ENCODE results near the gene CDH4.

- TF ChIP-seq CTCF (conservative IDR thresholded peaks at IDR 0.05; ENCODE audit: low read depth, low read length) = no peak
- no peak for TF ChIP-seq FOS (IDR thresholded peaks at IDR 0.05; ENCODE audit: low read depth, low read length)
- TF ChIP-seq POLR2A (IDR thresholded peaks at IDR 0.05; ENCODE audit: low read depth, low read length) = no peak
- TF ChIP-seq RCOR1 (IDR thresholded peaks at IDR 0.05; ENCODE audit: insufficient replicate concordance, low read length) = no peak
- no peak for TF ChIP-seq NFE2L2 (IDR thresholded peaks at IDR 0.05; ENCODE audit: low read depth, low read length)
- TF ChIP-seq USF2 (IDR thresholded peaks at IDR 0.05; ENCODE audit: low read depth, low read length) = no peak
- TF ChIP-seq CEBPB (IDR thresholded peaks at IDR 0.05; ENCODE audit: low read depth, low read length) = no peak
- TF ChIP-seq BHLHE40 (IDR thresholded peaks at IDR 0.05; ENCODE audit: low read depth, low read length) = no peak
- TF ChIP-seq CHD1 (IDR thresholded peaks at IDR 0.05; ENCODE audit: low read depth, low read length) = no peak
- TF ChIP-seq RAD21 (IDR thresholded peaks at IDR 0.05; ENCODE audit: low read length) = no peak
Observed at GRCh38 chr20:61695741-61696140, 443.7 kb downstream of the CDH4 start.

Data from IMR-90 (cell line).